Right kidney (tissue), 1 donor: ENCODE results near the gene PIP5KL1.

ENCODE experiments used
- DNase-seq: peaks from one replicate; pipeline ENCODE4 v3.0.0-alpha.2; 2016

Gene PIP5KL1

GRCh38 chr9:127872369-127873222 is 58.0 kb downstream of the PIP5KL1 start:
- no peak for DNase-seq

DNA sequence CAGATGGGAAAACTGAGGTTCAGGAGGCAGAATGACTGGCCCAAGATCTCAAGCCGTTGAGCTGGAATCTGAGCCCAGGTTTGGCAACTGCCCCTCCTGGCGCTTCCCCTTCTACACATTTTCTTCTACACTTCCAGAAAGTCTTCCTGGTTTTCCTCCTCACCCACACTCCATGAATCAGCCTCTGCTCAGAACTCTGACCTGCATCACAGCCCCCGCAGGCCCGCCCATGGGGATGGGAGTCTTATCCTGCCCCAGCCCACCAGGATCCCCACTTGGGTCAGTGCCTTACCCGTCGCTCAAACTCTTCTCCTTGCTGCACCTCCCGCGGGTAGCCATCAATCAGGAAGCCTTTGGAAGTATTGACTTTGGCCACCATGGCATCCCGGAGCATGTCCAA is 59.0 kb downstream of the PIP5KL1 start:
- no peak for DNase-seq

GRCh38 chr9:127870887-127871286 is 59.7 kb downstream of the PIP5KL1 start:
- DNase-seq, result no peak
